ENCODE results near the gene MKNK2. TPM values are rescaled to one million over a fixed set of nuclear protein-coding genes. Genes with fewer than 3 reads are reported as not detected.

The MKNK2 gene
- total RNA-seq, 2 donors from 2014 or later, result 211 to 261 TPM

- no peaks in the 10 kb centered on the region for H3K9me3 Mint-ChIP-seq
- DNase-seq (ENCODE audit: low spot score in 2 of 2), result no peak
- peak overlapping the region in 1 of 2 donors; percentile 36 for H3K27ac Mint-ChIP-seq
Observed at GRCh38 chr19:2064395-2064787, 13.3 kb upstream of the MKNK2 start.

GRCh38 chr19:2063824-2064223 is 12.8 kb upstream of the MKNK2 start:
- no peaks in the 10 kb centered on the region for H3K9me3 Mint-ChIP-seq
- H3K27ac Mint-ChIP-seq, result no peak overlapping the region
- ATAC-seq (no peak), DNase-seq (ENCODE audit: low spot score in 2 of 2) (no peak)
- H3K36me3 Mint-ChIP-seq, result peaks cover 0 to 5% of the 10 kb centered on the region in 2 donors

More at GRCh38 chr19:2064395-2064787, 13.3 kb upstream of the MKNK2 start:
- peaks cover 0 to 5% of the 10 kb centered on the region in 2 donors for H3K36me3 Mint-ChIP-seq
- no peak for ATAC-seq

GRCh38 chr19:2062770-2063169 is 11.7 kb upstream of the MKNK2 start:
- Mint-ChIP-seq H3K9me3 (no peaks in the 10 kb centered on the region), H3K27ac (peak overlapping the region; percentile 85 to 90), H3K36me3 (peaks cover 0 to 5% of the 10 kb centered on the region in 2 donors)
- DNase-seq (ENCODE audit: low spot score in 2 of 2), result no peak
- no peak for ATAC-seq

- H3K36me3 Mint-ChIP-seq, result peaks cover 0 to 5% of the 10 kb centered on the region in 2 donors
- H3K27ac Mint-ChIP-seq, result peak overlapping the region; percentile 86 to 90
- ATAC-seq (no peak), DNase-seq (ENCODE audit: low spot score in 2 of 2) (no peak)
- H3K9me3 Mint-ChIP-seq, result no peaks in the 10 kb centered on the region
Observed at GRCh38 chr19:2062389-2062729, 11.3 kb upstream of the MKNK2 start.

- DNase-seq (ENCODE audit: low spot score in 2 of 2), result peak; percentile 100
- Mint-ChIP-seq H3K36me3 (peaks cover 0 to 5% of the 10 kb centered on the region in 2 donors), H3K9me3 (no peaks in the 10 kb centered on the region), H3K27ac (peak overlapping the region; percentile 86 to 90)
- ATAC-seq, result peak; percentile 85 to 89
Observed at GRCh38 chr19:2061495-2062388, 10.7 kb upstream of the MKNK2 start.

GRCh38 chr19:2060884-2061494 is 9.9 kb upstream of the MKNK2 start:
- H3K9me3 Mint-ChIP-seq, result no peaks in the 10 kb centered on the region
- peaks cover 0 to 5% of the 10 kb centered on the region in 2 donors for H3K36me3 Mint-ChIP-seq
- DNase-seq (ENCODE audit: low spot score in 2 of 2) (no peak), ATAC-seq (peak; percentile 57 to 65)
- peak overlapping the region; percentile 90 to 99 for H3K27ac Mint-ChIP-seq

GRCh38 chr19:2059422-2060201 is 8.6 kb upstream of the MKNK2 start:
- no peaks in the 10 kb centered on the region for H3K9me3 Mint-ChIP-seq
- H3K27ac Mint-ChIP-seq, result peak overlapping the region; percentile 90 to 99
- H3K36me3 Mint-ChIP-seq, result peaks cover 0 to 5% of the 10 kb centered on the region in 2 donors
- no peak for ATAC-seq
- no peak for DNase-seq (ENCODE audit: low spot score in 2 of 2)

GRCh38 chr19:2058570-2059421 is 7.8 kb upstream of the MKNK2 start:
- H3K27ac Mint-ChIP-seq, result peak overlapping the region; percentile 77 to 90
- DNase-seq (ENCODE audit: low spot score in 2 of 2), result no peak
- no peak for ATAC-seq
- H3K36me3 Mint-ChIP-seq, result peaks cover 0 to 5% of the 10 kb centered on the region in 2 donors
- no peaks in the 10 kb centered on the region for H3K9me3 Mint-ChIP-seq

- ATAC-seq, result no peak
- DNase-seq (ENCODE audit: low spot score in 2 of 2), result no peak
- Mint-ChIP-seq H3K9me3 (no peaks in the 10 kb centered on the region), H3K27ac (peak overlapping the region; percentile 36 to 93), H3K36me3 (peaks cover 0 to 5% of the 10 kb centered on the region in 2 donors)
Observed at GRCh38 chr19:2057484-2058469, 6.7 kb upstream of the MKNK2 start.

GRCh38 chr19:2056837-2057192 is 5.8 kb upstream of the MKNK2 start:
- no peak for ATAC-seq
- H3K9me3 Mint-ChIP-seq, result no peaks in the 10 kb centered on the region
- DNase-seq (ENCODE audit: low spot score in 2 of 2), result no peak
- peak overlapping the region in 1 of 2 donors; percentile 93 for H3K27ac Mint-ChIP-seq
- H3K36me3 Mint-ChIP-seq, result peaks cover 0 to 5% of the 10 kb centered on the region in 2 donors

GRCh38 chr19:2055931-2056836 is 5.1 kb upstream of the MKNK2 start:
- DNase-seq (ENCODE audit: low spot score in 2 of 2), result no peak
- H3K36me3 Mint-ChIP-seq, result peaks cover 0 to 5% of the 10 kb centered on the region in 2 donors

GRCh38 chr19:2054763-2055162 is 3.7 kb upstream of the MKNK2 start:
- no peak for DNase-seq (ENCODE audit: low spot score in 2 of 2)
- Mint-ChIP-seq H3K9me3 (no peaks in the 10 kb centered on the region), H3K27ac (peak overlapping the region; percentile 58 to 93), H3K36me3 (peaks cover 0 to 4% of the 10 kb centered on the region in 2 donors)
- no peak for ATAC-seq

More at GRCh38 chr19:2055931-2056836, 5.1 kb upstream of the MKNK2 start:
- peak in 1 of 2 donors; percentile 33 for ATAC-seq
- Mint-ChIP-seq H3K27ac (peak overlapping the region; percentile 65 to 93), H3K9me3 (no peaks in the 10 kb centered on the region)

GRCh38 chr19:2053601-2054389 is 2.8 kb upstream of the MKNK2 start:
- DNase-seq (ENCODE audit: low spot score in 2 of 2) (no peak), ATAC-seq (no peak)
- no peaks in the 10 kb centered on the region for H3K9me3 Mint-ChIP-seq

More at GRCh38 chr19:2053601-2054389, 2.8 kb upstream of the MKNK2 start:
- Mint-ChIP-seq H3K36me3 (peaks cover 0 to 7% of the 10 kb centered on the region in 2 donors), H3K27ac (peak overlapping the region in 1 of 2 donors; percentile 36)

All from activated naive CD4-positive, alpha-beta T cell treated with anti-CD3 and anti-CD28 coated beads, Interleukin-2, amount 50 U/mL, for 72 hours (primary cell).